ENCODE data around the gene PDE8B. TPM values are rescaled to one million over a fixed set of nuclear protein-coding genes. Genes with fewer than 3 reads are reported as not detected.

The PDE8B gene
- total and polyA plus RNA-seq, 4 donors = 0.19 to 0.82 (median 0.49) TPM

DNA sequence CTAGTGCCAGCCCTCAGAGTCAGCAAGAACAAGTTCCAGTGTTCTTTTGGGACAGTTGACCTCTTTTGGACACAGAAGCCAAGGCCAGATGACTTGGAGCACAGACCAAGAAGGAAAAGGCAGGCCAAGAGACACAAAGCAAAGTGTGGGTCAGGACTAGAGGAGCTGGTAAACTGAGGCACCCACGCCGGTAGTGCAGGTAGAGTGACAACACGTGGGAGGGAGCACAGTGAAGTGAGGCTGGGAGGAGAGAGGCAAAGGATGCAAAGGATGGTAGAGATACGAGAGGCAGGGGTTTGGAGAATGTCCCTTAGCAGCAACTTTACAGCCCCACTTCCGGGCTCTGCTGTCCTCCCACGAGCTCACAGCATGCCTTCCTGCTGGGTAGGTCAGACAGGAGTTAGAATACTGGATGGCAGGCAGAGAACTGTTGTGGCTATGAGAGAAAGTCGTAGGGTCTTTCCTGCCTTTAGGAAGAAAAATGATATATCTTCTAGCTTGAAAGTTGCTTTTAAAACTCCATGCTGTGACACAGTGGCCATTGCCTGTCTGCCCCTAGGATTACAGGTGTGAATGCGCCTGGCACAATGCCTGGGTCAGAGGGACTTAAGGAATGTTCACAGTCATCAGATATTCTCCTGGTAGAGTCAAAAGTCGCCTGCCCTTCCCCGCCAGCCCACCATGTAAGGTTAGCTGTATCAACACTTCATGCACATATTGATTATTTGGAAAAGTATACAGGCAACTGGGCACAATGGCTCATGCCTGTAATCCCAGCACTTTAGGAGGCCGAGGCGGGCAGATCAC lies 97.9 kb downstream of the PDE8B start:
- 82% methylated on average over 12 of the region's 12 CpGs for WGBS
- no peak overlapping the region for H3K4me3 ChIP-seq (ENCODE audit: low read depth in 1 of 3, low read length in 3 of 3)

DNA sequence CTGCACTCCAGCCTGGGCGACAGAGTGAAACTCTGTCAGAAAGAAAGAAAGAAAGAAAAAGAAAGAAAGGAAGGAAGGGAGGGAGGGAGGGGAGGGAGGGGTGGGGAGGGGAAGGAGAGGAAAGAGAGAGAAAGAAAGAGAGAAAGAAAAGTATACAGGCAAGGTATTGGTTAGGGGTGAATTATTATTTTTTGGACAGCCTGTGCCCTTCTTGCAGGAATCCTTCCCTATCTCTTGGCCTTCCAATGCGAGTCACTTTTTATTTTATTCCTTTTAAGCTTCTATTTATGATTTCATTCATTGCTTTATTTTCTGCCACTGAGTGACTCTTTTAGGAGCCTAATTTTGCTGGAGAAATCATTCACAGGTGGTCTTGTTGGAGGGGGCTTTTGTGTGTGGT lies 98.7 kb downstream of the PDE8B start:
- no peak for TF ChIP-seq GABPA (IDR thresholded peaks at IDR 0.05 in 1 of 2, conservative IDR thresholded peaks at IDR 0.05 in 1 of 2)
- TF ChIP-seq FOXA1 (IDR thresholded peaks at IDR 0.05) = no peak
- no peak for TF ChIP-seq HNF4G (IDR thresholded peaks at IDR 0.05)
- TF ChIP-seq FOXA2 (IDR thresholded peaks at IDR 0.05) = no peak
- TF ChIP-seq YY1 (IDR thresholded peaks at IDR 0.05) = no peak
- no peak for TF ChIP-seq JUND (IDR thresholded peaks at IDR 0.05)
- no peak for TF ChIP-seq MAX (IDR thresholded peaks at IDR 0.05)
- TF ChIP-seq ZBTB33 (IDR thresholded peaks at IDR 0.05) = no peak
- TF ChIP-seq, protein P1, sequence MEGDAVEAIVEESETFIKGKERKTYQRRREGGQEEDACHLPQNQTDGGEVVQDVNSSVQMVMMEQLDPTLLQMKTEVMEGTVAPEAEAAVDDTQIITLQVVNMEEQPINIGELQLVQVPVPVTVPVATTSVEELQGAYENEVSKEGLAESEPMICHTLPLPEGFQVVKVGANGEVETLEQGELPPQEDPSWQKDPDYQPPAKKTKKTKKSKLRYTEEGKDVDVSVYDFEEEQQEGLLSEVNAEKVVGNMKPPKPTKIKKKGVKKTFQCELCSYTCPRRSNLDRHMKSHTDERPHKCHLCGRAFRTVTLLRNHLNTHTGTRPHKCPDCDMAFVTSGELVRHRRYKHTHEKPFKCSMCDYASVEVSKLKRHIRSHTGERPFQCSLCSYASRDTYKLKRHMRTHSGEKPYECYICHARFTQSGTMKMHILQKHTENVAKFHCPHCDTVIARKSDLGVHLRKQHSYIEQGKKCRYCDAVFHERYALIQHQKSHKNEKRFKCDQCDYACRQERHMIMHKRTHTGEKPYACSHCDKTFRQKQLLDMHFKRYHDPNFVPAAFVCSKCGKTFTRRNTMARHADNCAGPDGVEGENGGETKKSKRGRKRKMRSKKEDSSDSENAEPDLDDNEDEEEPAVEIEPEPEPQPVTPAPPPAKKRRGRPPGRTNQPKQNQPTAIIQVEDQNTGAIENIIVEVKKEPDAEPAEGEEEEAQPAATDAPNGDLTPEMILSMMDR (IDR thresholded peaks at IDR 0.05; ENCODE audit: low read depth, low read length, missing input control) = no peak
- TF ChIP-seq HNF4A (conservative IDR thresholded peaks at IDR 0.05) = no peak
- TF ChIP-seq EGR1 (IDR thresholded peaks at IDR 0.05; ENCODE audit: low read depth in 2 of 2) = no peak
- no peak for TF ChIP-seq RXRA (IDR thresholded peaks at IDR 0.05)
- TF ChIP-seq, protein P2, sequence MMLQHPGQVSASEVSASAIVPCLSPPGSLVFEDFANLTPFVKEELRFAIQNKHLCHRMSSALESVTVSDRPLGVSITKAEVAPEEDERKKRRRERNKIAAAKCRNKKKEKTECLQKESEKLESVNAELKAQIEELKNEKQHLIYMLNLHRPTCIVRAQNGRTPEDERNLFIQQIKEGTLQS (IDR thresholded peaks at IDR 0.05) = no peak
- no peak for TF ChIP-seq RAD21 (IDR thresholded peaks at IDR 0.05)
- no peaks in the 10 kb centered on the region for H3K27me3 ChIP-seq (ENCODE audit: control insufficient read depth in 4 of 4, insufficient read depth in 4 of 4, low read length in 3 of 4)

More for the DNA sequence above, 97.9 kb downstream of the PDE8B start:
- Histone ChIP-seq H3K9me3 (ENCODE audit: control insufficient read depth in 4 of 4, low read length in 3 of 4) (no peaks in the 10 kb centered on the region), H3K36me3 (ENCODE audit: control insufficient read depth in 4 of 4, insufficient read depth in 3 of 4, low read depth in 1 of 4, low read length in 3 of 4) (no peaks in the 10 kb centered on the region), H3K4me1 (ENCODE audit: control insufficient read depth in 4 of 4, insufficient read depth in 4 of 4, low read length in 3 of 4) (peaks cover 0 to 2% (median 0%) of the 10 kb centered on the region in 4 donors), H3K27ac (ENCODE audit: low read depth in 1 of 2, low read length in 2 of 2) (no peak overlapping the region), H3K9ac (ENCODE audit: low read depth in 1 of 2, low read length in 2 of 2) (no peak overlapping the region), H3K27me3 (ENCODE audit: control insufficient read depth in 4 of 4, insufficient read depth in 4 of 4, low read length in 3 of 4) (no peaks in the 10 kb centered on the region)
- TF ChIP-seq, protein P2 (IDR thresholded peaks at IDR 0.05) = no peak
- TF ChIP-seq EGR1 (IDR thresholded peaks at IDR 0.05; ENCODE audit: low read depth in 2 of 2) (no peak), RAD21 (IDR thresholded peaks at IDR 0.05) (no peak), ZBTB33 (IDR thresholded peaks at IDR 0.05) (no peak), TAF1 (conservative IDR thresholded peaks at IDR 0.05) (no peak), SP1 (IDR thresholded peaks at IDR 0.05) (no peak), RXRA (IDR thresholded peaks at IDR 0.05) (no peak), HNF4A (conservative IDR thresholded peaks at IDR 0.05) (no peak), NR2F2 (IDR thresholded peaks at IDR 0.05) (no peak), JUND (IDR thresholded peaks at IDR 0.05) (no peak), MAX (IDR thresholded peaks at IDR 0.05) (no peak), HNF4G (IDR thresholded peaks at IDR 0.05) (no peak)
- no peak for DNase-seq (ENCODE audit: low spot score)

More for the DNA sequence above, 98.7 kb downstream of the PDE8B start:
- Histone ChIP-seq H3K9me3 (ENCODE audit: control insufficient read depth in 4 of 4, low read length in 3 of 4) (no peaks in the 10 kb centered on the region), H3K36me3 (ENCODE audit: control insufficient read depth in 4 of 4, insufficient read depth in 3 of 4, low read depth in 1 of 4, low read length in 3 of 4) (no peaks in the 10 kb centered on the region), H3K4me3 (ENCODE audit: low read depth in 1 of 3, low read length in 3 of 3) (no peak overlapping the region), H3K4me1 (ENCODE audit: control insufficient read depth in 4 of 4, insufficient read depth in 4 of 4, low read length in 3 of 4) (peaks cover 0 to 2% (median 0%) of the 10 kb centered on the region in 4 donors), H3K27ac (ENCODE audit: low read depth in 1 of 2, low read length in 2 of 2) (no peak overlapping the region), H3K9ac (ENCODE audit: low read depth in 1 of 2, low read length in 2 of 2) (no peak overlapping the region)
- 96% methylated on average over 2 of the region's 2 CpGs for WGBS
- no peak for DNase-seq (ENCODE audit: low spot score)
